Central memory CD4-positive, alpha-beta T cell (primary cell): ENCODE results near the gene VPS18.
"Not testable (repeated sequence)": the region's sequence is repeated elsewhere in the genome, so short reads cannot be mapped to it uniquely, and the experiment has no call there.

Source experiments
- DNase-seq: peaks from one replicate; pipeline ENCODE4 v3.0.0; 2022
- total RNA-seq, 3 experiments: gene quantifications; one replicate each; lab custom pipeline; 2026; lab: John Stamatoyannopoulos, UW

Gene VPS18, protein sequence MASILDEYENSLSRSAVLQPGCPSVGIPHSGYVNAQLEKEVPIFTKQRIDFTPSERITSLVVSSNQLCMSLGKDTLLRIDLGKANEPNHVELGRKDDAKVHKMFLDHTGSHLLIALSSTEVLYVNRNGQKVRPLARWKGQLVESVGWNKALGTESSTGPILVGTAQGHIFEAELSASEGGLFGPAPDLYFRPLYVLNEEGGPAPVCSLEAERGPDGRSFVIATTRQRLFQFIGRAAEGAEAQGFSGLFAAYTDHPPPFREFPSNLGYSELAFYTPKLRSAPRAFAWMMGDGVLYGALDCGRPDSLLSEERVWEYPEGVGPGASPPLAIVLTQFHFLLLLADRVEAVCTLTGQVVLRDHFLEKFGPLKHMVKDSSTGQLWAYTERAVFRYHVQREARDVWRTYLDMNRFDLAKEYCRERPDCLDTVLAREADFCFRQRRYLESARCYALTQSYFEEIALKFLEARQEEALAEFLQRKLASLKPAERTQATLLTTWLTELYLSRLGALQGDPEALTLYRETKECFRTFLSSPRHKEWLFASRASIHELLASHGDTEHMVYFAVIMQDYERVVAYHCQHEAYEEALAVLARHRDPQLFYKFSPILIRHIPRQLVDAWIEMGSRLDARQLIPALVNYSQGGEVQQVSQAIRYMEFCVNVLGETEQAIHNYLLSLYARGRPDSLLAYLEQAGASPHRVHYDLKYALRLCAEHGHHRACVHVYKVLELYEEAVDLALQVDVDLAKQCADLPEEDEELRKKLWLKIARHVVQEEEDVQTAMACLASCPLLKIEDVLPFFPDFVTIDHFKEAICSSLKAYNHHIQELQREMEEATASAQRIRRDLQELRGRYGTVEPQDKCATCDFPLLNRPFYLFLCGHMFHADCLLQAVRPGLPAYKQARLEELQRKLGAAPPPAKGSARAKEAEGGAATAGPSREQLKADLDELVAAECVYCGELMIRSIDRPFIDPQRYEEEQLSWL
- total RNA-seq, result 29.5 to 44.9 (median 37.6) reads per million in 3 experiments

DNA sequence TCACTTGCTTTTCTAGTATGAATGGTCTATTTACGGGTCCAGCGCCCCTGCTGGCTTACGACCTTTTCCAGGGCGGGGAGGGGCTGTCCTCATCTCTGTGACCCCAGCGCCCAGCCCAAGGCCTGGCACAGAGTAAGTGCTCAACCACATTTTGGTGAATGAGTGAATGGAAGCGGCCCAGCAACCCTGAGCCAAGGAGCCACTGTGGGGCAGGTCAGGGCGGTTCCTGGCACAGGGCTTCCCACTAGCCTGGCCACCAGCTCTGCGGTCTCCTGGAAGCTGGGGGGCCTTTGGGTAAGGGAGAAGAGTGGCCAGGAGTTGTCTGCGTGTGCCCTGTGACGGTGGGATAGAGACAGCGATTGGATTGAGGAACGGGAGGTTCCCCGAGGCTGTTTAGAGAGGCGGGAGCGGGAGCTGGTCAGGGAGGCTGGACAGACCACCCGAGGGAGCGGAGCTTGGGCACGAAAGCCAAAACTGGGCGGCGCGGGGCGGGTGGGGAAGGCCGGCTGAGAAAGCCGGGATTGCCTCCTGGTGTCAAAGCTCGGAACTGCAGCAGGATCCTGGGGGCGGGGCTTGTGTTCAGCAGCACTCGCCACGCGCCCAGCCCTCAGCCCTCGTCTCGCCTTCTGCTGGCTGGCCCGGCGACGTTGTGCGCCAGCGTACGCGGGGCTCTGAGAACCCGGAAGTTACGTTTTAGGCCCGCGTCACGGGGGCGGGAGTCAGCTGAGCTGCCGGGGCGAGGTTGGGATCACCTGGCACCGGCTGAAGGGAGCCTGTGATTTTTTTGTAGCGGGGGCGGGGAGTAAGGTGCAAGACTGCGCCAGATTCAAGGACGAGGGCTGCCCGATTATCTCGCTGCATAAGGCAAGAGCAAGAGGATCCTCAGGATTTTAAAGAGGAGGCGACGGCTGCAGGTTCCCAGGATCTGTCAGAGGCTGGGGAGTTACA is at the start of gene VPS18:
VPS18 (plus strand) TSS at position 718 of the 948 bp plus-strand sequence. CDS start 319 bp downstream, outside the sequence.
- peak; percentile 98 for DNase-seq

DNA sequence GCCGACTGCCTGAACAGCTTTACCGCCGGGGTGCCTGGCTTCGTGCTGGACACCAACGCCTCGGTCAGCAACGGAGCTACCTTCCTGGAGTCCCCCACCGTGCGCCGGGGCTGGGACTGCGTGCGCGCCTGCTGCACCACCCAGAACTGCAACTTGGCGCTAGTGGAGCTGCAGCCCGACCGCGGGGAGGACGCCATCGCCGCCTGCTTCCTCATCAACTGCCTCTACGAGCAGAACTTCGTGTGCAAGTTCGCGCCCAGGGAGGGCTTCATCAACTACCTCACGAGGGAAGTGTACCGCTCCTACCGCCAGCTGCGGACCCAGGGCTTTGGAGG is 49.6 kb upstream of the VPS18 start:
- DNase-seq, result peak; percentile 29

DNA sequence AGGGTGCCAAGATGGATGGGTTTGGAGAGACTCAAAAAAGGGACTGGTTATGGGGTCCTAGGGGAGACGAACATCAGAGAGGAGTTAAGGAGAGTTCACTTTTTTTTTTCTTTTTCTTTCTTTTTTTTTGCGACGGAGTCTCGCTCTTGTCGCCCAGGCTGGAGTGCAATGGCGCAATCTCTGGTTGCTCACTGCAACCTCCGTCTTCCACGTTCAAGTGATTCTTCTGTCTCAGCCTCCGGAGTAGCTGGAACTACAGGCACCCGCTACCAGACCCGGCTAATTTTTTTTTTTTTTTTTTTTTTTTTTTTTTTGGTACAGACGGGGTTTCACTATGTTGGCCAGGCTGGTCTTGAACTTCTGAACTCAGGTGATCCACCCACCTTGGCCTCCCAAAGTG is 49.2 kb upstream of the VPS18 start:
- DNase-seq, result no peak

DNA sequence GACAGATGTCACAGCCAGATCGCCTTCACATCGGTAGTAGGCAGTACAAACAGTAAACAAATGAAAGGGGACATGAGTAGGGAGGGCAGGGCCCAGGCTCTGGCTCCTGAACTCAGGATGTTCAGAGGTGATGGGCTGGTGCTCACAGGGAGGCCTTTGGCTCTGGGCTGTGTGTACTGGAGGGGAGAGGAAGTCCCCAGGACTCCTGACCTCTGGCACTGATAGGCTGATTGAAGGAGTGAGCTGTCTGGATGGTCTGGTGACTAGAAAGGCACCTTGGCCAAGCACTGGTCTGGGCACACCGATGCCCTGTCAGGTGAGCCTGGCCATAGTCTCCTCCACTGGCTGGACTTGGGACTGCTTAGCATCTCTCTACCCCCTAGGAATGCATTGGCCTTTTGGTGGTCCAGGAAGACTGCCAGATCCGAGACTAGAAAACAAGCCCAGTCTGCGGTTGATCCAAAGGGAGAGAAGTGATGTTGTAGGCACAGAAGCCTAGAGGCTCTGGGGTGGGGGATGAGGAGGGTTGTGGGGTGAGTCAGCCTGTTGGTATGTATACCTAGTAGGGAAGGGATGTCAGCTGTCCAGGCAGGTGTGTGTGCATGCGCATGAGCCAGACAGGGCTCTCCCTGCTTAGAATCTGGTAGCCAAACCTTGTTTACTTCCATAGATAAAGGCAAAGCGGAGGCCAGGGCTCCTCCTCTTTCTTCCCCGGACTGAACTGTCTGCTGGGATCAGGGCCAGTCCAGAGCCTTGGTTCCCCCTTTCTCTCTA is 48.6 kb upstream of the VPS18 start:
- no peak for DNase-seq

DNA sequence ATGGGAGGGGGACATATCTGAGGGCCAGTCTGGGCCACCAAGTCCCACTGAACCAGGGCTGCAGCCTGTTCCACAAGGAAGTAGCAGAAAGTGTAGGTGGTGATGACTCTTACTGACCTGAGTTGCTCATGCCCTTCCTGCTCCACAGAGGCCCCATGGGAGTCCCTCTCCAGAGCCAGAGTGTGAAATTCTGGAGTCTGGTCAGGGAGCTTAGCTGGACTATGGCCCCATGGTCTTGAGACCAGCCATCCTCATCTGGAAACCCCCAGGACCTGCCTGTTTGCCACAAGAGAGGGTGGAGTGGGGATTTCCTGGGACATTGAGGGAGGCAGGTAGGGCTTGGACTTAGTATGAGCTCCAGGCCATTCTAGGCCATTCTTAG is 47.4 kb upstream of the VPS18 start:
- DNase-seq, result no peak

DNA sequence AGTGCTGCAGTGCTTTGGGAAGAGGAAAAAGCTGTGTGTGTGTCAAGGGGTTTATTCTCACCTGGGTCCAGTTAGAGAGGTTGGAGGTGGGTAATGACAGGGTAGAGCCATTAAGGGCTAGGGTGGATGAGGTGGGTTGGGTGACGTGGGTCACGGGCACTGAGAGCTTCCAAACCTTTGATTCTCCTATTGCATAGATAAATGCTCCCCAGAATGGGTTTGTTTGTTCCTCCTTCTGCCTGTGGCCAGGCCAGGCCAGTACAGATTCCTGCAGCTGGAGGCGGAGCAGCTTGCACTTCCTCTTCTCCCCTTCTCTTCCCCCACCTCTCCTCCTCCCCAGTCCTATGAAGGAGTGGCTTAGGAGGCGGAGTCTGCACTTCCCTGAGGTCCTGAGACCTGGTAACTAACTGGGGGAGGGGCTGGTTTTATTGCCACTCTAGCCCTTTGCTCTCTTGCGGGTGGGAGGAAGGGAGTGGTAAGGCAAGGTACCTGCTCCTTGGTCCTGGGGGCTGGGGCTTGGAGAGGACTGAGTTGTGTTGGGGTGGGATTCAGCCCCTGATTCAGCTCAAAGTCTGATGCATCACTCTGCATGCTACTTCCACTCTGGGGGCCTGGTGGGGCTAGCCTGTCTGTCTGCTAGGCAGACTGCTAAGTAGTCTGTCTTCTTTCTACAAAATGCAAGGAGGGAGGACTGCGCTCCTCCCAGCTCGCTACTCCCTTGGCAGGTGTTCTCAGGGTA is 46.9 kb upstream of the VPS18 start:
- DNase-seq, result no peak

DNA sequence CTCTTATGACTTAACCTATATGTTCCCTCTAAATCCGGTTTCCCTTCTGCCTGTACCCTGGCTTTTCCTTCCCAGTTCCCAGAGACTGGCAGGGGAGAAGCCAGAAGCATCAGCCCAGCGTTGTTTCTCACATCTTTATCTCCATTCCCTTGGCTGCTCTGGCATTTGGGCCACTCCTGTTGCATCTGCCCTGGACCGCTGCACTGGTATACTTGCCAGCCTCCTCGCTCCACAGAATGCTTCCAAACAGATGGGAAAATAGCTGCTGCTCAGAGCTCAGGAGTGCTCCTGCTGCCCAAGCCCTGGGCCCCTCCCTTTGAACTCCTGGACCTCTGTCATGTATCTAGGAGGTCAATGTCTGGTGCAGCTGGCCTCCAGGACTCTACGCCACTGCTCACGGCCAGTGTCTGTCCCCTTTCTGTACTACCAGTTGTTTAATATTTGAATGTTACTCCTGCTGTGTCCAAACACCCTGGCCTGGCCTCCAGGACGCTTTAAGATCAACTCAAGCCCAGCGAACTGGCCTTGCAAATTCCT is 43.6 kb upstream of the VPS18 start:
- DNase-seq, result no peak

DNA sequence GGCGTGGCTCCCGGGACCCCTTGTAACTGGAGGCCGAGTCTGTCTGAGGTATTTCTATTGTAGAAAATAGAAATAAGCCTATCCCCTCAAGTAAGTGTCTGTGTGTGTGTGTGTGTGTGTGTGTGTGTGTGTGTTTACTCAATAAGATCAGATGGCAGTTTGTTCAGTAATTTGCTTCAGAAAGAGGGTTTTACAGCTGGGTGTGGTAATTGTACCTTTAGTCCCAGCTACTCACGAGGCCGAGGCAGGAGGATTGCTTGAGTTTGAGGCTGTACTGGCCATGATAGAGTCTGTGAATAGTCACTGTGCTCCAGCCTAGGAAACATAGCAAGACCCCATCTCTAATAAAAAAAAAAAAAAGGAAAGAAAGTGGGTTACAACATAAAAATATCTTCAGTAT is 41.7 kb upstream of the VPS18 start:
- DNase-seq, result no peak

DNA sequence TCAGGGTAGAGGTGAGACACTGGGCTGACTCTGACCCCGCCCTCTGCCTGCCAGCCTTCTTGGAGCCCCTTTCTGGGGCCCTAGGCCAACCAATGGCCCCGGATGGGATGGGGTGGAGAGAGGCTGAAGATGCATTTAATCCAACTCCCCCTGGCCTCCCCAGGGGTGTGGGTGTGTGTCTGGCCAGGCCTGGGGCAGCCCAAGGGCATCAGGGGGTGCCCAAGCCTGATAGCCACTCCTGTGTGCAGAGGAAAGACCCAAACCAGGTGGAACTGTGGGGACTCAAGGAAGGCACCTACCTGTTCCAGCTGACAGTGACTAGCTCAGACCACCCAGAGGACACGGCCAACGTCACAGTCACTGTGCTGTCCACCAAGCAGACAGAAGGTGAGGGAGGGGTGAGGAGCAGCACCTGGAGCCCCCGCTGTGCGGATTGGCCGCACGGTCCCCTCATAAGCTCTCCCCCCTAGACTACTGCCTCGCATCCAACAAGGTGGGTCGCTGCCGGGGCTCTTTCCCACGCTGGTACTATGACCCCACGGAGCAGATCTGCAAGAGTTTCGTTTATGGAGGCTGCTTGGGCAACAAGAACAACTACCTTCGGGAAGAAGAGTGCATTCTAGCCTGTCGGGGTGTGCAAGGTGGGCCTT is 40.9 kb upstream of the VPS18 start:
- DNase-seq, result no peak

DNA sequence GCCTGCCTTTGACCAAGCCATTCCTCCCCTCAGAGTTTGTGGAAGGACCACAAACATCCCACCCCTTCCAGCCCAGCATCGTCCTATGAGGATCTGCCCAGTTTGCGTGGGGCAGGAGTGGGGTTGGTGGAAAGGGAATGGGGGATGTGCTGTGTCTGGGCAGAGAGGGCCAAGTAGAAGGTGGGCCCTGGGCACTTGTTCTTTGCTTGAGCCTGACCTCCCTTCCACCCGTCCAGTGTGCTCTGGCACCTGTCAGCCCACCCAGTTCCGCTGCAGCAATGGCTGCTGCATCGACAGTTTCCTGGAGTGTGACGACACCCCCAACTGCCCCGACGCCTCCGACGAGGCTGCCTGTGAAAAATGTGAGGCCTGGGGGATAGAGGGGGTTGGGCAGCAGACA is 40.1 kb upstream of the VPS18 start:
- no peak for DNase-seq

DNA sequence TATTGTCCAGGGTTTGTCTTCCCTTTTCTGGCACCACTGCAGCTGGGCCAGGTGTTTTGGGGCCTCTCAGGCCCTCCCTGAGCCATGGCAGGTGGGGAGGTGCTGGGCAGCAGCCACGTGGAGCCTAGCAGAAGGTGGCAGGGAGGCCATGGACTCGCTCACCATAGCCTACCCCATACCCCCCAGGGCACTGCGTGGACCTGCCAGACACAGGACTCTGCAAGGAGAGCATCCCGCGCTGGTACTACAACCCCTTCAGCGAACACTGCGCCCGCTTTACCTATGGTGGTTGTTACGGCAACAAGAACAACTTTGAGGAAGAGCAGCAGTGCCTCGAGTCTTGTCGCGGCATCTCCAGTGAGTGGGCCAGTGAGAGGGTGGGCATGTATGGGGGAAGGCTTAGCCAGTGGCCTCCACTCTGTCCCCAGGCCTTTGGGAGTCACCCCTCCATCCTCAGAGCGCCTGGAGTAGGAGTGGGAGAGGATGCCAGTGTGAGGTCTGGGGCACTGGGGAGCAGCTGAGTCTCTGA is 38.5 kb upstream of the VPS18 start:
- no peak for DNase-seq

DNA sequence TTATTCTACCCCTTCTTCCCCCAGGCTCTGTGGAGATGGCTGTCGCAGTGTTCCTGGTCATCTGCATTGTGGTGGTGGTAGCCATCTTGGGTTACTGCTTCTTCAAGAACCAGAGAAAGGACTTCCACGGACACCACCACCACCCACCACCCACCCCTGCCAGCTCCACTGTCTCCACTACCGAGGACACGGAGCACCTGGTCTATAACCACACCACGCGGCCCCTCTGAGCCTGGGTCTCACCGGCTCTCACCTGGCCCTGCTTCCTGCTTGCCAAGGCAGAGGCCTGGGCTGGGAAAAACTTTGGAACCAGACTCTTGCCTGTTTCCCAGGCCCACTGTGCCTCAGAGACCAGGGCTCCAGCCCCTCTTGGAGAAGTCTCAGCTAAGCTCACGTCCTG is 37.5 kb upstream of the VPS18 start:
- no peak for DNase-seq

DNA sequence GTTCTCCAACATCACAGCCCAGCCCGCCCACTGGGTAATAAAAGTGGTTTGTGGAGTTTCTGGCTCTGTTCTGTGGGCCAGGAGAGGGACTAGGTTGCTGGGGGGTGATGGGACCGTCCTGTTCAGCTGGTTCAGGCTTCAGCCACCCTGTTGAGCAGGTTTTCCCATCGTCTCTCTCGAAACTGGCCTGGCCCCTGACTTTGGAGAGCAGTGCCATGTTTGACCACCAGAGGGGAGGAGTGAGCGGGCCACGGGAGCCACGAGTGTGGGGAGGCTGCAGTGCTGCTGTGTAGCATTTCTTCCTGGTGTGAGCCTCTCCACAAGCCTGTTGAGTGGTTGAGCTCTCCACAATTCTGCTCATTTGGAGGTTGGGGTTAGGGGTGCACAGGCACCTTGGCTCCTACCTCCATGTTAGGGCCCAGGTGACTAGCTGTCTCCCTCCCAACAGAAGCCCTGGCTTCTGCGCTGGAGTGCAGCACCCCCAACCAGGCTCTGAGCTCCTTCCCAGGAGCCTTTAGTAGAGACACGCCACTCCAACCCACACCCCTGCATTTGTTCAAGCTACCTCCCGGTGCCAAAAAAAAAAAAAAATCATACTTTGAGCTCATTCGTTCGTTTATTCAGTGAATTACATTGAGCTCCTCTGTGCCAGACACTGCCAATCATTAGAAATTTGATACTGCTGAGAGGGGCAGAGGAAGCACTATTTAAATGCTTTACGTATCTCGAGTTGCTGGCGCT is 36.5 kb upstream of the VPS18 start:
- DNase-seq, result peak; percentile 69

DNA sequence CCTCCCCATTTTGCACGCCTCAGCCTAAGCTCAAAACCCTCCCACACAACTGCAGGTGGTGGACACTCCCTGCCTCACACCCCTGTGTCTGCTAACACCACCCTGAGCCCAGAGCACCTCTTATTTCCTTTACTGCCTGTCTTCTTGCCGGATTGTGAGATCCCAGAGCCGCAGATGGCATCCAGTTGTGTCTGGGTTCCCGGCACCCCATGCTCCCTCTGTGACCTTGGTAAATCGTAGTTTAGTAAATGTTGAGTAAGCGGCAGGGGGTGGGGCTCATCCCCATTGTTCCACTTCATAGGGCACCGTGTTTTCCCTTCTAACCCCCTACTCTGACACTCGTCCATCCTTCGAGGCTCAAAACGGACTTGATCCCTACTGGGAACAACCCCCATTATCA is 35.5 kb upstream of the VPS18 start:
- DNase-seq, result no peak

DNA sequence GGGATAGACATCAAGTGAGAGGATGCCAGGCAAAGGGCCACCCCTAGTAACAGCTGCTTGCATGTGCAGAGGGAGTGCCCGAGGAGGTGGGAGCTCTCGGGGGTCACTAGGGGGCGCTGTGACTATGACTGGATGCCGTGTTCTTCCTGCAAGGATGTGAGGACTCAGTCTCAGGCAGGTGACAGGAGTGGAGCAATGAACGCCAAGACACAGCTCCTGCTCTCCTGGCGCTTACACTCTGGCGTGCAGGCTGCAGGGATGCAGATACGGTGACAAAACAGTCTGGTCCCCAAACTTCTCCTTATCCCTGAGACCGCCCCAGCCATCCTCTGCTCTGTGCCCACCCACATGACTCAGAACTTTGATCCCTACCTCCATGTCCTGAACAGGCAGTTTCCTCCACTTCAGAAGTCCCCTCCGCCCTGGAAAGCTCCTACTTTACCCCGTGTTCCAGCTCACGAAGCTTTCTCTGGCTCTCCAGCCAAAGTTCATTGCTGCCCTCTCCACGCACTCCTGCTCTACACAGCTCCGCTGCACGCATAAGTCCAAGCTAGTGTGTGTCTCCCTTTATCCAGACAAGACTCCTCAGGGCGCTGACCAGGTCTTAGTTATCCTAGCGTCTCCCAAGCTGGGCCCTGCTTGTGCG is 34.9 kb upstream of the VPS18 start:
- DNase-seq, result peak; percentile 75

DNA sequence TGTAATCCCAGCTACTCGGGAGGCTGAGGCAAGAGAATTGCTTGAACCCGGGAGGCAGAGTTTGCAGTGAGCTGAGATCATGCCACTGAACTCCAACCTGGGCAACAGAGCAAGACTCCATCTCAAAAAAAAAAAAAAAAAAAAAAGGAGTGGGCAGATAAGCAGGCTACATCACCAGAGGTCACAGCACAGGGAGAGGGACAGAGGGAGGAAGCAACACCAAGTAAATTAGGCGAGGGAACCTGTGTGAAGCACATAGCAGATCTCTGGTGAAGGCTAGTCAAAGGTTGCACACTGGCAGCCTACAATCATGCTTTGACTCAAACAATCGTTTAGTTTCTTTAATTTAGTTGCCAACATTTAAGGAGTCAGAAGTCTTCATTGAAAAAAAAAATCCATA is 33.1 kb upstream of the VPS18 start:
- DNase-seq, result not testable (repeated sequence)

DNA sequence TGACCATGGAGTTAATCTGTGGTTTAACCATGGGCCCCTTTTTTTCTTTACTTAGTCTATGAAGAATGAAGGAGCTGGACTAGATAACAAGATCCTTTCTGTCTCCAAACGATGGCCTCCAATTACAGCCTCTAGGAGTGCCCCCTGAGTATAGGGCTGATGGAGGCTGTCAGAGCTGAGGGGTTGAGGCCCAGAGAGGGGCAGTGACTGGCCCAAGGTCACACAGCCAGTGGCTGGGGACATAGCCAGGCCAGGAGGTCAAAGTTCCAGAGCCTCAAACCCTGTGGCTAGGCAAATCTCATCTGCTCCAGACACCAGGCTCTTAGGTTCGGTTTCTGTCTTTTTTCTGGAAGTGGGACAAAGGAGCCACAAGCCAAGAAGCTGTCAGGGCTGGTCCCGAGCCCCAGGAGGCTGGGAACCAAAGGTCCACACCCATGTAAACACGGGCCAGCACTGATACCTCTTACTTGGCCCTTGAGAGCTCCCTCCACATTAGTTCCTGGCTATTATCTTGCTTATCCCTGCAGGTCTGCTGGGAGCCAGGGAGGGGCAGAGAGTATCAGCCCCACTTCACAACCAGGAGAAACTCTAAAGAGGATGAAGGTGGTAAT is 30.5 kb upstream of the VPS18 start:
- DNase-seq, result no peak

DNA sequence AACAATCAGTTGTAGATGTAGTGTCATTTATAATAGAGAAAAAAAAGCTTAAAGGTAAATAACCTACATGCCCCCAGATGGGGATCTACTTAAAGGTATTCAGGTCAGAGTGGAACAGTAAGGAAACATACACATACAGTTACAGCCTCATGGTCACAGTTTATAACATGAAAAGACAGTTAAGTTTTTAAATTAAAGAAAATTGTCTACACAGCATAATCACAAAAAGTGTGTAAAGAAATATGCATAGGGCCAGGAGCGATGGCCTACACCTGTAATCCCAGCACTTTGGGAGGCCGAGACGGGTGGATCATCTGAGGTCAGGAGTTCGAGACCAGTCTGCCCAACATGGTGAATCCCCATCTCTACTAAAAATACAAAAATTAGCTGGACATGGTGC is 27.1 kb upstream of the VPS18 start:
- DNase-seq, result no peak
